Measurements from ENCODE around the gene NFE2. TPM values are rescaled to one million over a fixed set of nuclear protein-coding genes. Genes with fewer than 3 reads are reported as not detected.

The NFE2 gene
- total RNA-seq: not detected in 2 replicates

- DNase-seq (no peak), ATAC-seq (ENCODE audit: low read depth) (peak; percentile 41)
- TF ChIP-seq CTCF (IDR thresholded peaks at IDR 0.05): no peak
- peaks cover 41% of the 10 kb centered on the region for H3K4me1 Mint-ChIP-seq
- CTCF ChIA-PET: no interaction called here
- H3K27me3 Mint-ChIP-seq: peaks cover 47% of the 10 kb centered on the region
- no peaks in the 10 kb centered on the region for H3K9me3 Mint-ChIP-seq
- POLR2A ChIA-PET: interaction anchor here (0.6 to 0.7 kb wide), 2 partner anchors 58 to 68 kb away, joined by 3 to 6 read pairs; no protein-coding TSS in a partner anchor
- H3K36me3 Mint-ChIP-seq (ENCODE audit: low read depth): no peaks in the 10 kb centered on the region
- intact Hi-C loops (cut with micrococcal nuclease): no loop called here
- no peak within 1 kb of the TSS for H3K27ac Mint-ChIP-seq
- H3K4me3 Mint-ChIP-seq: peak within 1 kb of the TSS; percentile 53
Measured at GRCh38 chr12:54300732-54301427, at the start of gene NFE2. Gene NFE2, minus strand, starts transcription at chr12:54301015. Its CDS starts 5,767 bp downstream, at chr12:54295248.

- H3K36me3 Mint-ChIP-seq (ENCODE audit: low read depth): peaks cover 65% of the 10 kb centered on the region
- H3K9me3 Mint-ChIP-seq: no peaks in the 10 kb centered on the region
- no peak overlapping the region for H3K27ac Mint-ChIP-seq
- H3K4me3 Mint-ChIP-seq: no peak overlapping the region
- no peak for DNase-seq
- intact Hi-C loops (cut with micrococcal nuclease): no loop called here
- ChIA-PET CTCF (interaction anchor here (1.3 kb wide), 1 partner anchor 25 kb away, joined by 4 read pairs; the partner anchor contains the start of gene COPZ1), POLR2A (no interaction called here)
- TF ChIP-seq CTCF (IDR thresholded peaks at IDR 0.05): no peak
- H3K27me3 Mint-ChIP-seq: no peaks in the 10 kb centered on the region
- H3K4me1 Mint-ChIP-seq: peaks cover 17% of the 10 kb centered on the region
- ATAC-seq (ENCODE audit: low read depth): no peak
Measured at GRCh38 chr12:54349679-54350078, 48.9 kb upstream of the NFE2 start.

- H3K36me3 Mint-ChIP-seq (ENCODE audit: low read depth): peaks cover 66% of the 10 kb centered on the region
- H3K27me3 Mint-ChIP-seq: no peaks in the 10 kb centered on the region
- H3K4me3 Mint-ChIP-seq: no peak overlapping the region
- intact Hi-C loops (cut with micrococcal nuclease): no loop called here
- no peaks in the 10 kb centered on the region for H3K9me3 Mint-ChIP-seq
- ATAC-seq (ENCODE audit: low read depth): no peak
- peaks cover 17% of the 10 kb centered on the region for H3K4me1 Mint-ChIP-seq
- TF ChIP-seq CTCF (IDR thresholded peaks at IDR 0.05): no peak
- no peak for DNase-seq
- CTCF ChIA-PET: interaction anchor here (1.3 kb wide), 1 partner anchor 24 kb away, joined by 4 read pairs; the partner anchor contains the start of gene COPZ1
- no peak overlapping the region for H3K27ac Mint-ChIP-seq
- POLR2A ChIA-PET: no interaction called here
Measured at GRCh38 chr12:54349036-54349435, 48.2 kb upstream of the NFE2 start.

- ATAC-seq (ENCODE audit: low read depth): no peak
- H3K27me3 Mint-ChIP-seq: no peaks in the 10 kb centered on the region
- peaks cover 65% of the 10 kb centered on the region for H3K36me3 Mint-ChIP-seq (ENCODE audit: low read depth)
- ChIA-PET POLR2A (interaction anchor here (0.6 to 0.7 kb wide), 2 partner anchors 61 to 447 kb away, joined by 3 read pairs; partner anchors contain the start of gene HNRNPA1), CTCF (interaction anchor here (0.8 to 1.1 kb wide), 3 partner anchors 19 to 35 kb away, joined by 4 to 7 read pairs (median 4); no protein-coding TSS in a partner anchor)
- H3K27ac Mint-ChIP-seq: no peak overlapping the region
- TF ChIP-seq CTCF (IDR thresholded peaks at IDR 0.05): no peak
- intact Hi-C loops (cut with micrococcal nuclease): no loop called here
- H3K4me3 Mint-ChIP-seq: no peak overlapping the region
- H3K9me3 Mint-ChIP-seq: no peaks in the 10 kb centered on the region
- no peak for DNase-seq
- H3K4me1 Mint-ChIP-seq: peaks cover 8% of the 10 kb centered on the region
Measured at GRCh38 chr12:54341378-54342300, 40.8 kb upstream of the NFE2 start.
